GM12891 (cell line): ENCODE measurements around the gene SLC4A4.

ENCODE experiments used
- POLR2A ChIP-seq: IDR thresholded peaks from 2 replicates; pipeline ENCODE4 v1.6.1; 2011; ENCODE audit warnings: low read depth, low read length, control low read depth
- POLR2AphosphoS5 ChIP-seq: IDR thresholded peaks from 2 replicates; pipeline ENCODE4 v1.6.1; 2011; ENCODE audit warnings: low read depth, low read length, control low read depth
- POU2F2 ChIP-seq: IDR thresholded peaks from 2 replicates; pipeline ENCODE4 v1.6.1; 2011; ENCODE audit warnings: low read depth, mild to moderate bottlenecking, control low read depth, low read length, moderate library complexity
- TAF1 ChIP-seq: IDR thresholded peaks from 2 replicates; pipeline ENCODE4 v1.6.1; 2011; ENCODE audit warnings: low read depth, low read length, control low read depth

GRCh38 chr4:71300362-71300761 is 38.5 kb upstream of the SLC4A4 start:
- no peak for TF ChIP-seq POLR2AphosphoS5
- no peak for TF ChIP-seq POU2F2
- no peak for TF ChIP-seq POLR2A
- TF ChIP-seq TAF1, result no peak
